H1 (cell line): ENCODE measurements around the gene RNF144A. TPM values are rescaled to one million over a fixed set of nuclear protein-coding genes. Genes with fewer than 3 reads are reported as not detected.

ENCODE experiments used
- CTCF ChIA-PET: fragments of 300-600 bp; sonication (Branson Sonifier 250); formaldehyde crosslinking; loops from one replicate; lab custom pipeline; 2021; ENCODE audit not compliant: partially characterized antibody; lab: Charles Lee
- POLR2A ChIA-PET: fragments of 300-600 bp; sonication (Branson Sonifier 250); formaldehyde crosslinking; loops from one replicate; lab custom pipeline; 2021; ENCODE audit warnings: inconsistent platforms; ENCODE audit not compliant: partially characterized antibody; lab: Charles Lee
- DNase-seq, 2 experiments: peaks; one replicate each; pipeline versions ENCODE4 v3.0.0 to v3.0.0-alpha.2; 2010 to 2022; ENCODE audit warnings: low spot score in 2 of 2, low read depth in 1 of 2, mixed read lengths in 1 of 2
- FAIRE-seq: peaks from 2 replicates; lab custom pipeline; 2011; peaks lifted over from hg19 to GRCh38; lab: Jason Lieb, UNC
- H2AFZ ChIP-seq: 2 replicates; pipeline ENCODE4 v1.8.1; 2012; ENCODE audit warnings: low read length, inconsistent platforms
- H2AK5ac ChIP-seq: 2 replicates; pipeline ENCODE4 v1.6.1; 2013; ENCODE audit warnings: low read depth, low read length
- H2BK120ac ChIP-seq: replicated peaks from 2 replicates; pipeline ENCODE3; 2013; ENCODE audit warnings: low read depth, low read length, inconsistent platforms
- H2BK12ac ChIP-seq: 2 replicates; pipeline ENCODE4 v1.6.1; 2013; ENCODE audit warnings: low read depth, low read length
- H2BK15ac ChIP-seq: 2 replicates; pipeline ENCODE4 v1.6.1; 2013; ENCODE audit warnings: low read length
- H2BK20ac ChIP-seq: 2 replicates; pipeline ENCODE4 v1.6.1; 2013; ENCODE audit warnings: low read length
- H2BK5ac ChIP-seq: 2 replicates; pipeline ENCODE4 v1.6.1; 2013; ENCODE audit warnings: low read depth, low read length
- H3K14ac ChIP-seq: 2 replicates; pipeline ENCODE4 v1.6.1; 2013; ENCODE audit warnings: inconsistent platforms; ENCODE audit not compliant: insufficient read length
- H3K18ac ChIP-seq: 2 replicates; pipeline ENCODE4 v1.6.1; 2013; ENCODE audit warnings: low read length; ENCODE audit errors: extremely low read depth
- H3K23ac ChIP-seq: 2 replicates; pipeline ENCODE4 v1.6.1; 2013; ENCODE audit warnings: inconsistent platforms; ENCODE audit not compliant: insufficient read length
- H3K23me2 ChIP-seq: 2 replicates; pipeline ENCODE4 v1.6.1; 2013; ENCODE audit warnings: low read depth, low read length
- H3K27ac ChIP-seq: 2 replicates; pipeline ENCODE4 v1.6.1; 2011; ENCODE audit warnings: low read depth, low read length, inconsistent platforms
- H3K27me3 ChIP-seq, 4 experiments: replicated peaks in 1 of 4; 1 replicate in 1 of 4; 2 replicates in 3 of 4; pipeline versions ENCODE4 v1.6.1 to v1.8.1; 2011 to 2013; ENCODE audit warnings: low read length in 3 of 4, mild to moderate bottlenecking in 3 of 4, inconsistent platforms in 2 of 4, mixed read lengths in 2 of 4, moderate library complexity in 1 of 4; ENCODE audit not compliant: control insufficient read depth in 3 of 4, insufficient read depth in 3 of 4; ENCODE audit errors: extremely low read depth in 1 of 4
- H3K36me3 ChIP-seq, 4 experiments: 2 replicates each; pipeline versions ENCODE4 v1.6.1 to v1.8.1; 2011 to 2013; ENCODE audit warnings: mild to moderate bottlenecking in 4 of 4, low read length in 3 of 4, moderate library complexity in 2 of 4, control low read depth in 1 of 4, inconsistent platforms in 1 of 4; ENCODE audit not compliant: insufficient read depth in 4 of 4, control insufficient read depth in 2 of 4
- H3K4ac ChIP-seq: replicated peaks from 2 replicates; pipeline ENCODE3; 2013; ENCODE audit warnings: low read length, low read depth, mixed read lengths, inconsistent platforms; ENCODE audit not compliant: insufficient read length
- H3K4me1 ChIP-seq, 4 experiments: replicated peaks in 1 of 4; 1 replicate in 1 of 4; 2 replicates in 3 of 4; pipeline versions ENCODE4 v1.6.1 to v1.8.1; 2011 to 2013; ENCODE audit warnings: low read length in 3 of 4, inconsistent platforms in 2 of 4, mixed read lengths in 1 of 4; ENCODE audit not compliant: insufficient read depth in 4 of 4, control insufficient read depth in 3 of 4
- H3K4me2 ChIP-seq, 2 experiments: 2 replicates each; pipeline versions ENCODE4 v1.6.1 to v1.8.1; 2011 to 2013; ENCODE audit warnings: low read depth in 2 of 2, low read length in 2 of 2, control low read depth in 1 of 2, inconsistent platforms in 1 of 2, mild to moderate bottlenecking in 1 of 2; ENCODE audit not compliant: insufficient read depth in 1 of 2
- H3K4me3 ChIP-seq, 4 experiments: fragments of 200-600, 300-600 bp in 1 of 4; sonication (generic), shearing (Covaris generic), sonication (Bioruptor Twin) in 1 of 4; 2 replicates each; pipeline versions ENCODE4 v1.5.1 to v1.8.1; 2011 to 2016; ENCODE audit warnings: low read length in 4 of 4, low read depth in 3 of 4, control low read depth in 2 of 4, inconsistent platforms in 2 of 4, mild to moderate bottlenecking in 2 of 4, mixed read lengths in 1 of 4, moderate library complexity in 1 of 4; ENCODE audit not compliant: insufficient read depth in 2 of 4; ENCODE audit errors: extremely low read depth in 1 of 4
- H3K56ac ChIP-seq: replicated peaks from 2 replicates; pipeline ENCODE3; 2013; ENCODE audit warnings: low read depth, mild to moderate bottlenecking, mixed read lengths, low read length, inconsistent platforms; ENCODE audit not compliant: insufficient read length
- H3K79me1 ChIP-seq: 2 replicates; pipeline ENCODE4 v1.6.1; 2013; ENCODE audit warnings: low read depth, low read length, control low read depth
- H3K79me2 ChIP-seq, 2 experiments: 2 replicates each; pipeline versions ENCODE4 v1.6.1 to v1.8.1; 2012 to 2013; ENCODE audit warnings: low read length in 2 of 2, mild to moderate bottlenecking in 2 of 2, inconsistent platforms in 1 of 2; ENCODE audit not compliant: insufficient read depth in 2 of 2, control insufficient read depth in 1 of 2
- H3K9ac ChIP-seq, 4 experiments: replicated peaks in 1 of 4; 1 replicate in 1 of 4; 2 replicates in 3 of 4; pipeline versions ENCODE4 v1.6.1 to v1.8.1; 2011 to 2013; ENCODE audit warnings: low read depth in 3 of 4, low read length in 3 of 4, control low read depth in 2 of 4, mild to moderate bottlenecking in 2 of 4, moderate library complexity in 2 of 4, inconsistent platforms in 1 of 4; ENCODE audit errors: extremely low read depth in 1 of 4
- H3K9me3 ChIP-seq, 2 experiments: 2 replicates each; pipeline versions ENCODE4 v1.6.1 to v1.8.1; 2012 to 2013; ENCODE audit warnings: mild to moderate bottlenecking in 2 of 2, moderate library complexity in 2 of 2, control low read depth in 1 of 2, inconsistent platforms in 1 of 2, low read depth in 1 of 2, low read length in 1 of 2, mixed read lengths in 1 of 2; ENCODE audit not compliant: insufficient read depth in 2 of 2
- H4K20me1 ChIP-seq, 2 experiments: replicated peaks in 1 of 2; 2 replicates each; pipeline versions ENCODE3 to v1.8.1; 2011 to 2013; ENCODE audit warnings: inconsistent platforms in 2 of 2, low read length in 2 of 2, mild to moderate bottlenecking in 1 of 2; ENCODE audit not compliant: insufficient read depth in 2 of 2, control insufficient read depth in 1 of 2
- H4K5ac ChIP-seq: 2 replicates; pipeline ENCODE4 v1.6.1; 2013; ENCODE audit warnings: low read length, low read depth, mixed read lengths, inconsistent platforms; ENCODE audit not compliant: insufficient read length
- H4K8ac ChIP-seq: 2 replicates; pipeline ENCODE4 v1.8.0; 2013; ENCODE audit warnings: mild to moderate bottlenecking, moderate library complexity, low read length, inconsistent platforms; ENCODE audit not compliant: insufficient read depth; ENCODE audit errors: extremely low read depth
- H4K91ac ChIP-seq: replicated peaks from 2 replicates; pipeline ENCODE3; 2013; ENCODE audit warnings: low read length, mixed read lengths, inconsistent platforms; ENCODE audit not compliant: insufficient read length
- ASH2L ChIP-seq: fragments of 200-600, 300-600 bp; sonication (generic); IDR thresholded peaks from one replicate; pipeline ENCODE4 v1.7.1; 2017; ENCODE audit warnings: low read length
- RNF2 ChIP-seq: fragments of 200-900, 300-1000 bp; sonication (generic); IDR thresholded peaks from 2 replicates; pipeline ENCODE4 v1.7.1; 2016; ENCODE audit warnings: borderline replicate concordance, low read depth, mild to moderate bottlenecking, antibody characterized with exemption, low read length; ENCODE audit not compliant: poor library complexity, severe bottlenecking; ENCODE audit errors: missing control alignments
- SP2 ChIP-seq: IDR thresholded peaks from 2 replicates; pipeline ENCODE4 v1.6.1; 2012; ENCODE audit warnings: mild to moderate bottlenecking, low read length, inconsistent platforms
- TAF1 ChIP-seq: IDR thresholded peaks from 2 replicates; pipeline ENCODE4 v1.6.1; 2011; ENCODE audit warnings: mild to moderate bottlenecking, low read depth, low read length
- WGBS, 2 experiments: shearing (Covaris generic) in 1 of 2; methylation state at CpG; one replicate each; pipeline versions ENCODE4 v1.1.6 to v1.1.7; 2013 to 2015; ENCODE audit warnings: low lambda C conversion rate in 2 of 2, mixed read lengths in 2 of 2, inconsistent platforms in 1 of 2, low coverage in 1 of 2, missing lambda C conversion rate in 1 of 2; ENCODE audit not compliant: insufficient replicate concordance in 2 of 2, insufficient coverage in 1 of 2, insufficient read length in 1 of 2; ENCODE audit errors: extremely low coverage in 1 of 2, missing lambda C conversion rate in 1 of 2; 5-methylcytosine and 5-hydroxymethylcytosine counted together
- polyA plus RNA-seq, 7 experiments: library from polyadenylated mRNA; depleted of rRNA in 3 of 7; stranded (reverse) in 5 of 7; unstranded in 2 of 7; fragments of >200 nt in 5 of 7; fragments of 200-250 nt in 2 of 7; gene quantifications; 1 replicate in 5 of 7; 2 replicates in 1 of 7; 4 replicates in 1 of 7; pipeline versions ENCODE4 v1.2.1 to v1.2.3, GENCODE V29; 2011 to 2013; ENCODE audit warnings: missing spikeins in 2 of 7, mixed read lengths in 2 of 7
- total RNA-seq: library from RNA; stranded (reverse); fragmentation: NEBNext Ultra II Directional; extraction: Animal tissue kit (Norgen Biotek cat#: 25700); gene quantifications from 2 replicates; pipeline ENCODE4 v1.2.1, GENCODE V29; 2021

The RNF144A gene
- total and polyA plus RNA-seq, 2 of the 8 experiments (the other 6 are each of a cell fraction or from before 2014, with no cell fraction given) = 14.0 to 15.0 TPM

DNA sequence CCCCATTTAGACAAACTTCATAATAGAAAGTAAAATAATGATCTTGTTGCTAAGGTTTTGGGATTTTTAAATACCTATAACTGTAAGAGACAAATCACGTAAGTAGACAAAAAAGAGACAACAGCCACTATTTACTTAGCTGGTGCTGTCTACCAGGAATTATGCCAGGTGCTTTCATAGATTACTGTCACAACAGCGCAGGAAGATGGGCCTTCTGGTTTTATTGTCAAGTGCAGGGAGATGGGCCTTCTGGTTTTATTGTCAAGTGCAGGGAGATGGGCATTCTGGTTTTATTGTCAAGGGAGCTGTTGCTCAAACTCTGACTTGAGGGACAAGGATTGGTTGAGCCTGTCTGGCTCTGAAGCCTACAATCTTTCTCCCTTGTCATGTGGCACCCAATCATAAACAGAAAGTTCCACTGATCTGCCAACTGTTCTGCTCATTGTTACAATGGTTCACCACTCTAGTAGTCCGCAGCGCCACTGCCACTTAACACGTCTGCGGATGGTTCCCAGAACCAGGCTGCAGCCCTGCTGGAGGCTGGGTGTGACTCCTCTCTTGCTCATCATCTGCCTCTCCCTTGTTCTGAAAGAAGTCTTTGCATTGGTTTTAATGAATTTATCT, 95.0 kb downstream of the RNF144A start:
- CTCF ChIA-PET = interaction anchor here (0.6 to 9.8 kb wide), 9 partner anchors 9 to 101 kb away, joined by 3 to 132 read pairs (median 5); no protein-coding TSS in a partner anchor
- Histone ChIP-seq H3K23me2 (no peaks in the 10 kb centered on the region), H3K9ac (no peak overlapping the region)

More for the DNA sequence above, 95.0 kb downstream of the RNF144A start:
- peaks cover 2 to 3% of the 10 kb centered on the region in 2 experiments for H4K20me1 ChIP-seq
- no peak overlapping the region for H3K4me3 ChIP-seq
- TF ChIP-seq ASH2L (no peak), SP2 (no peak), TAF1 (no peak), RNF2 (no peak)
- WGBS, 2 experiments = 94% methylated on average over 6 of the region's 6 CpGs; no CpG with 5 or more reads in 1 of the 2 experiments
- no peak overlapping the region for H2BK15ac ChIP-seq
- H2AK5ac ChIP-seq = no peak overlapping the region
- H4K91ac ChIP-seq = no peak overlapping the region
- no peak overlapping the region for H3K18ac ChIP-seq
- no peak overlapping the region for H2BK20ac ChIP-seq
- H3K79me1 ChIP-seq = no peaks in the 10 kb centered on the region
- H3K27ac ChIP-seq = no peak overlapping the region
- H3K56ac ChIP-seq = no peak overlapping the region
- no peak overlapping the region for H4K5ac ChIP-seq
- no peak overlapping the region for H2AFZ ChIP-seq
- no peak overlapping the region for H3K4ac ChIP-seq
- DNase-seq (no peak), FAIRE-seq (no peak)
- peaks cover 0 to 5% (median 3%) of the 10 kb centered on the region in 4 experiments; a peak in 4 of 7 replicates for H3K4me1 ChIP-seq
- no peaks in the 10 kb centered on the region for H3K36me3 ChIP-seq
- no peak overlapping the region for H2BK12ac ChIP-seq
- no peak overlapping the region for H2BK120ac ChIP-seq
- no peaks in the 10 kb centered on the region for H3K79me2 ChIP-seq
- POLR2A ChIA-PET = no interaction called here
- H3K4me2 ChIP-seq = no peak overlapping the region
- H3K27me3 ChIP-seq = no peaks in the 10 kb centered on the region
- H4K8ac ChIP-seq = no peak overlapping the region
- no peak overlapping the region for H2BK5ac ChIP-seq
- no peak overlapping the region for H3K23ac ChIP-seq
- H3K14ac ChIP-seq = no peak overlapping the region
- H3K9me3 ChIP-seq = no peaks in the 10 kb centered on the region
